RWPE1 (cell line): ENCODE results near the gene FRAS1.

Experiments used
- CTCF ChIA-PET: fragments of 350-600 bp; sonication (Branson Sonifier 250); formaldehyde crosslinking; extraction: SDS; loops from one replicate; lab custom pipeline; 2021; lab: Yijun Ruan, JAX
- POLR2A ChIA-PET: fragments of 400-600 bp; formaldehyde crosslinking; extraction: SDS; loops from one replicate; lab custom pipeline; 2020; ENCODE audit warnings: antibody characterized with exemption; ENCODE audit not compliant: low non-redundant PET; lab: Yijun Ruan, JAX
- DNase-seq: peaks from one replicate; pipeline ENCODE4 v3.0.0; 2012; ENCODE audit warnings: low spot score
- H3K27ac ChIP-seq: fragments of 450-650 bp; 2 replicates; pipeline ENCODE4 v1.5.1; 2017
- CTCF ChIP-seq: fragments of 450-650 bp; conservative IDR thresholded peaks from 2 replicates; pipeline ENCODE4 v1.5.1; 2017; ENCODE audit warnings: low read depth, mild to moderate bottlenecking

Gene FRAS1

DNA sequence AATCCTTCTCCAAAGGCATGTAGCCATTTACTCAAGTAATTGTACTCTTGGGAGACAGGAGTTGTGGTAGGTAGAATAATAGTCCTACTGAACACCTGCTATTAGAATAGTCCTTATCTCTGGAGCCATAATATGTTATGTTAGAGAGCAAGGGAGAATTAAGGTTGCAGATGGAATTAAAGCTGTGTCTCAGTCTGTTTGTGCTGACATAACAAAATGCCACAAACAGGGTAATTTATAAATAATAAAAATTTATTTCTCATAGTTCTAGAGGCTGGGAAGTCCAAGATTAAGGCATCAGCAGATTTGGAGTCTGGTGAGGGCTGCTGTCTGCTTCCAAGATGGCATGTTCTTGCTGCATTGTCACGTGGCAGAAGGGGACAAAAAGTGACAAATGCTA lies 24.2 kb upstream of the FRAS1 start:
- H3K27ac ChIP-seq, result no peak overlapping the region
- CTCF ChIA-PET, result no interaction called here
- DNase-seq, result no peak
- TF ChIP-seq CTCF, result no peak
- POLR2A ChIA-PET, result no interaction called here

DNA sequence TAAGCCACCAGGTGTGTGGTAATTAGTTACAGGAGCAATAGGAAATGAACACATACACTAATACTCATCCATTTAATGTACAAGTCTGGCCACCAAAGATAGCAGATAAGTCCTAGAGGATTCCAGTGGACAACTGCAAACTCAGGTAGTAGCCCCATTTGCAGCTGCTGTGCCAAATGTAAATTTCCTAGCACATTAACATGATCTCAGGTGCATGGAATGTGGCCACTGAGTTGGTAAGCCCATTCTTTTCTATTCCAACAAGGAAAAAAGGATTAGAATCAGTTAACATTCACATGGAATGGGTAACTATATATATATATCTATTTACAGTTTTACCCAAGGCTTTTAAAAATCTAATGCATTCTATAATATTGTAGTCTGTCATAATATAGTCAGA lies 23.3 kb upstream of the FRAS1 start:
- DNase-seq, result no peak
- no peak for TF ChIP-seq CTCF
- CTCF ChIA-PET, result no interaction called here

DNA sequence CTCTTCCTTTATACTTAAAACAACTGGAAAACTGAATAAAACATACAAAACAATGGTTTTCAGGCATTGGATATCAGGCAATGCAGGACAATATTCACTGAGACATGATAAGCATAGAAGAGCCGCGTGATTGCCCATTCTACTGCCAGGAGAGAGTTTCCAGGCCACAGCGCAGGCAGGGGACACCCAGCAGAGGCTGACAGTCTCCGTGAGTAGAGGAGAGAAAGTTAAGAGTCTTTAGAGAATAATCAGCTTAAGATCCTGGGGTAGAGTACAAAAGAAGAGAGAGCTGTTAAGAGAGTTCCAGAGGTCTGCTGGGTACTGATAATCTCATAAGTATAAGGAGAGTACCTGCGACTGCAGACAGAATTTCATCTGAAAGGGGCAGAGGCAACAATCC lies 18.4 kb upstream of the FRAS1 start:
- ChIA-PET POLR2A (no interaction called here), CTCF (no interaction called here)
- H3K27ac ChIP-seq, result no peak overlapping the region
- TF ChIP-seq CTCF, result no peak
- DNase-seq, result no peak

More for the DNA sequence above, 23.3 kb upstream of the FRAS1 start:
- H3K27ac ChIP-seq, result no peak overlapping the region
- POLR2A ChIA-PET, result no interaction called here

DNA sequence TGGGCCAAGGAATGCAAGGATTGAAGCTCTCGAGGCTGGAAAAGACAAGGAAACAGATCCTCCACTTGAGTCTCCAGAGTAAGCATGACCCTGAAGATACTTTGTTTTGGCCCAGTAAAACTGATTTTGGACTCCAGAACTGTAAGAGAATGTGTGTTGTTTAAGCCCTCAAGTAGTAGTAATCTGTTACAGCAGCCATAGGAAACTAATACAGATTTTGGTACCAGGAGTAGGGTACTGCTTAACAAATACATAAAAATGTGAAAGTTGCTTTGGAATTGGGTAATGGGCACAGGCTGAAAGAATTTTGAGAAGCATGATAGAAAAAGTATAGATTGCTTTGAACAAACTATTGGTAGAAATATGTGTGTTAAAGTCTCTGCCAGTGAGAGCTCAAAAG lies 17.4 kb upstream of the FRAS1 start:
- CTCF ChIA-PET, result no interaction called here

DNA sequence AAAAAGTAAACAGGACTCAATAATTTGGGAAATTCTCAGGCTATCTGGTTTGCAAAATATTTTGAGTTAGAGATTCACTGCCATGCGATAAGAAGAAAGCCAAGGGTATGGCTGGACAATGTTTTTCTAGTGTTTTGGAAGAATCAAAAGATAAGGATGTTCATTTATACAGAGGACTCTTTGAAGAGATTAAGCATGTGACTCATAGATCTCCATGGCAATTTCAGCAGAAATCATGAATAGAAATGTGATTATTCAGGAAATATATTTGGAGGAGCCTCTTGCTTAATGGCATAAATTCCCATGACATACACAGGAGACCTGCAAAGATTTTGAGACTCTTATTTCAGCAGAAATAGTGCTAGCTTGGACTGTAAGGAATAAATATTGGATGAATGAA lies 16.7 kb upstream of the FRAS1 start:
- POLR2A ChIA-PET, result no interaction called here
- CTCF ChIA-PET, result interaction anchor here (0.6 to 0.9 kb wide), 2 partner anchors 9 to 648 kb away, joined by 3 to 4 read pairs; no protein-coding TSS in a partner anchor
- TF ChIP-seq CTCF, result no peak
- no peak for DNase-seq
- H3K27ac ChIP-seq, result no peak overlapping the region

More for the DNA sequence above, 17.4 kb upstream of the FRAS1 start:
- no peak for TF ChIP-seq CTCF
- DNase-seq, result no peak
- no peak overlapping the region for H3K27ac ChIP-seq
- POLR2A ChIA-PET, result no interaction called here

- ChIA-PET POLR2A (no interaction called here), CTCF (no interaction called here)
- DNase-seq, result no peak
- no peak for TF ChIP-seq CTCF
- no peak overlapping the region for H3K27ac ChIP-seq
Measured at GRCh38 chr4:78047366-78047765, 9.8 kb upstream of the FRAS1 start.
